ENCODE data around the gene ZNF207.
"Not testable (repeated sequence)": the region's sequence is repeated elsewhere in the genome, so short reads cannot be mapped to it uniquely, and the experiment has no call there.

GRCh38 chr17:32388128-32388527, 38.2 kb downstream of the ZNF207 start:
- not testable (repeated sequence) for TF ChIP-seq POLR2AphosphoS5, POLR2A, CTCF, EP300 (IDR thresholded peaks at IDR 0.05)

All from stomach (tissue), 4 donors.